HepG2 (cell line): ENCODE measurements around the gene PXDC1. TPM values are rescaled to one million over a fixed set of nuclear protein-coding genes. Genes with fewer than 3 reads are reported as not detected.

Experiments used
- CHD4 ChIP-seq: fragments of 200-600 bp; sonication (generic); IDR thresholded peaks from 2 replicates; pipeline ENCODE4 v1.7.0; 2017; ENCODE audit warnings: mild to moderate bottlenecking, low read length, borderline replicate concordance
- ELF1 ChIP-seq: sonication (generic); formaldehyde crosslinking; IDR thresholded peaks from 2 replicates; pipeline ENCODE4 v1.4.0; 2020; ENCODE audit warnings: missing genetic modification reagents
- ERF ChIP-seq: IDR thresholded peaks from 2 replicates; pipeline ENCODE4 v1.6.1; 2018; ENCODE audit warnings: missing biosample characterization, missing genetic modification reagents
- KMT2B ChIP-seq: IDR thresholded peaks from 2 replicates; pipeline ENCODE4 v1.6.1; 2016; ENCODE audit warnings: missing genetic modification reagents, missing compliant biosample characterization
- MIXL1 ChIP-seq: IDR thresholded peaks from 2 replicates; pipeline ENCODE4 v1.6.1; 2016
- NFRKB ChIP-seq: fragments of 450-650 bp; IDR thresholded peaks from 2 replicates; pipeline ENCODE4 v1.6.1; 2017
- PRPF4 ChIP-seq: fragments of 200-400 bp; formaldehyde crosslinking; IDR thresholded peaks from 2 replicates; pipeline ENCODE4 v1.6.1; 2016; ENCODE audit warnings: low read length, low read depth; ENCODE audit not compliant: poor library complexity, severe bottlenecking
- SALL2 ChIP-seq: sonication (generic); formaldehyde crosslinking; IDR thresholded peaks from 2 replicates; pipeline ENCODE4 v1.8.1; 2023; ENCODE audit warnings: mild to moderate bottlenecking, missing genetic modification reagents, inconsistent platforms
- SKI ChIP-seq: fragments of 450-650 bp; IDR thresholded peaks from one replicate; pipeline ENCODE4 v1.6.1; 2018; ENCODE audit warnings: mild to moderate bottlenecking; ENCODE audit not compliant: partially characterized antibody
- SPEN ChIP-seq: sonication (generic); formaldehyde crosslinking; IDR thresholded peaks from 2 replicates; pipeline ENCODE4 v1.5.1; 2020; ENCODE audit warnings: low read depth, mild to moderate bottlenecking, missing genetic modification reagents
- STAG1 ChIP-seq: sonication (generic); formaldehyde crosslinking; IDR thresholded peaks from 2 replicates; pipeline ENCODE4 v1.4.0; 2020; ENCODE audit warnings: missing genetic modification reagents
- SUZ12 ChIP-seq: fragments of 150-350 bp; IDR thresholded peaks from 2 replicates; pipeline ENCODE4 v1.6.1; 2014; ENCODE audit warnings: low read depth, low read length
- TBL1XR1 ChIP-seq: fragments of 150-350 bp; IDR thresholded peaks from 2 replicates; pipeline ENCODE4 v1.6.1; 2014; ENCODE audit warnings: borderline replicate concordance, low read length; ENCODE audit not compliant: partially characterized antibody
- TBX2 ChIP-seq: sonication (generic); formaldehyde crosslinking; IDR thresholded peaks from 2 replicates; pipeline ENCODE4 v1.5.0; 2020; ENCODE audit warnings: missing genetic modification reagents, mild to moderate bottlenecking, borderline replicate concordance
- ZNF160 ChIP-seq: sonication (generic); formaldehyde crosslinking; IDR thresholded peaks from 2 replicates; pipeline ENCODE4 v1.8.0; 2022; ENCODE audit warnings: mild to moderate bottlenecking, inconsistent platforms, missing genetic modification reagents
- ZNF547 ChIP-seq: sonication (generic); formaldehyde crosslinking; IDR thresholded peaks from 2 replicates; pipeline ENCODE4 v1.5.1; 2020; ENCODE audit warnings: mild to moderate bottlenecking, missing genetic modification reagents
- ZNF567 ChIP-seq: sonication (generic); formaldehyde crosslinking; IDR thresholded peaks from 2 replicates; pipeline ENCODE4 v1.8.1; 2023; ENCODE audit warnings: mild to moderate bottlenecking, missing genetic modification reagents, borderline replicate concordance
- ZNF781 ChIP-seq: sonication (generic); formaldehyde crosslinking; IDR thresholded peaks from 2 replicates; pipeline ENCODE4 v1.5.1; 2020; ENCODE audit warnings: borderline replicate concordance, mild to moderate bottlenecking, missing genetic modification reagents; ENCODE audit errors: not compliant biosample characterization
- ZNF816 ChIP-seq: sonication (generic); formaldehyde crosslinking; IDR thresholded peaks from 2 replicates; pipeline ENCODE4 v1.8.0; 2022; ENCODE audit warnings: missing genetic modification reagents, mild to moderate bottlenecking, borderline replicate concordance
- polyA plus RNA-seq, 8 experiments: library from polyadenylated mRNA; depleted of rRNA in 3 of 8; stranded (reverse) in 7 of 8; unstranded in 1 of 8; fragments of >200 nt; fragmentation: Illumina TruSeq in 4 of 8; extraction: Trizol in 4 of 8; gene quantifications; 2 replicates each; pipeline versions ENCODE4 v1.2.1 to v1.2.3, GENCODE V29; 2011 to 2016; ENCODE audit warnings: low read depth in 4 of 8, missing spikeins in 1 of 8, mixed read lengths in 1 of 8; ENCODE audit not compliant: insufficient read depth in 1 of 8
- total RNA-seq, 5 experiments: library from RNA; depleted of rRNA; stranded (reverse); fragments of >200 nt; fragmentation: Illumina TruSeq; extraction: Trizol; gene quantifications; 2 replicates each; pipeline ENCODE4 v1.2.3, GENCODE V29; 2016; ENCODE audit warnings: low read depth in 1 of 5
- TF ChIP-seq, protein P1 (sequence below): sonication (generic); formaldehyde crosslinking; IDR thresholded peaks from 2 replicates; pipeline ENCODE4 v1.4.0; 2020; ENCODE audit warnings: missing genetic modification reagents, mild to moderate bottlenecking, borderline replicate concordance
- TF ChIP-seq, protein P2 (sequence below): sonication (generic); formaldehyde crosslinking; IDR thresholded peaks from 2 replicates; pipeline ENCODE4 v1.9.0; 2021; ENCODE audit warnings: missing genetic modification reagents, borderline replicate concordance
- TF ChIP-seq, protein P3 (sequence below): sonication (generic); formaldehyde crosslinking; IDR thresholded peaks from 2 replicates; pipeline ENCODE4 v1.5.1; 2020; ENCODE audit warnings: missing genetic modification reagents, mild to moderate bottlenecking, borderline replicate concordance

The PXDC1 gene
- total and polyA plus RNA-seq, 2 of the 13 experiments (the other 11 are each of a cell fraction or from before 2014, with no cell fraction given), result 32.4 to 34.7 TPM

DNA sequence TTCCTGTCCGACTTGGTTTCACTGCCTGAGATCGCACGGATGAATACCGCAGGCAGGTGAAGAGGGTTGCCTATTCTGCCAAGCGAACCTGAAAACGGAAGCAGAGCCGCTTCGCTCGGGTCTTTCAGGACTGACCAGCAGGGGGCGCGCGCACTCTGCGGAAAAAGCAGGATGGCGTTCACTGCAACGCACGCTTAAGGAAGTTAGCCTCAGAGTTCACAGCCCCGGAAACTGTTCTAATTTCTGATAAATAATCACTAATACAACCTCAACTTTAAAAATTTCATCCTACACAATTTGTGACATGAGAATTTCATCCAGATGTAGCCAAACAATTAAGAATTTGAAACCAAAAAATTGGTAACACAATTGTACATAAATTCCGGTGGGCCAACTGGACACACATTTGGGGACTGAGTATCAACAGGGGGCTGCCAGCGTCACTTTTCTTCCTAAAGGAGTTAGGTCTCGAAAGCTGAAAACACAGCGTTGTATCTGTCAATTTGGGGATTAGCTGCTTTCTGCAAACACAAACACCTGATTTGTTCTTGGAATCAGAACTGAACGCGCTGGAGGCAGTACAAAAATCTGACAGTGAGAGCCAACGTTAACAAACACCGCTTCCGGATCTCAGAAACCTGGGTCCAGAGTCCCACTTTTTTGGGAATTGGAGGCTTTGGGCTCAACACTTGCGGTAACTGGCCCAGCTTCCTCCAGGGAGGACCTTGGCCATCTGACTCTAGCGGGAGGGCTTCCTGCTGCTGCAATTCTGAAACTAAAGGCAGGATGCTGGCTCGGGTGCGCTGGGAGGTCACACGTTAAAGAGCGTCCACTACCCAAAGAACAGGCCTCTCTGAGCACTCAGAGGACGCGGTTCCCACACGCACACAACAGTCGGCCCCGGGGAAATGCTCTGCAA lies 8.8 kb downstream of the PXDC1 start (continued):
- TF ChIP-seq ZNF547 (CRISPR knock-in tag), result no peak
- TF ChIP-seq, protein P1, sequence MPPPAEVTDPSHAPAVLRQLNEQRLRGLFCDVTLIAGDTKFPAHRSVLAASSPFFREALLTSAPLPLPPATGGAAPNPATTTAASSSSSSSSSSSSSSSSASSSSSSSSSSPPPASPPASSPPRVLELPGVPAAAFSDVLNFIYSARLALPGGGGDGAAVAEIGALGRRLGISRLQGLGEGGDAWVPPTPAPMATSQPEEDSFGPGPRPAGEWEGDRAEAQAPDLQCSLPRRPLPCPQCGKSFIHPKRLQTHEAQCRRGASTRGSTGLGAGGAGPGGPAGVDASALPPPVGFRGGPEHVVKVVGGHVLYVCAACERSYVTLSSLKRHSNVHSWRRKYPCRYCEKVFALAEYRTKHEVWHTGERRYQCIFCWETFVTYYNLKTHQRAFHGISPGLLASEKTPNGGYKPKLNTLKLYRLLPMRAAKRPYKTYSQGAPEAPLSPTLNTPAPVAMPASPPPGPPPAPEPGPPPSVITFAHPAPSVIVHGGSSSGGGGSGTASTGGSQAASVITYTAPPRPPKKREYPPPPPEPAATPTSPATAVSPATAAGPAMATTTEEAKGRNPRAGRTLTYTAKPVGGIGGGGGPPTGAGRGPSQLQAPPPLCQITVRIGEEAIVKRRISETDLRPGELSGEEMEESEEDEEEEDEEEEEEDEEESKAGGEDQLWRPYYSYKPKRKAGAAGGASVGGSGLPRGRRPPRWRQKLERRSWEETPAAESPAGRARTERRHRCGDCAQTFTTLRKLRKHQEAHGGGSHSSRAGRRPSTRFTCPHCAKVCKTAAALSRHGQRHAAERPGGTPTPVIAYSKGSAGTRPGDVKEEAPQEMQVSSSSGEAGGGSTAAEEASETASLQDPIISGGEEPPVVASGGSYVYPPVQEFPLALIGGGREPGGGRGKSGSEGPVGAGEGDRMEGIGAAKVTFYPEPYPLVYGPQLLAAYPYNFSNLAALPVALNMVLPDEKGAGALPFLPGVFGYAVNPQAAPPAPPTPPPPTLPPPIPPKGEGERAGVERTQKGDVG (CRISPR knock-in tag), result 0 out of 2 replicates have a peak, but pooled peaks have one; percentile 48
- 0 out of 2 replicates have a peak, but pooled peaks have one; percentile 28 for TF ChIP-seq SPEN (CRISPR knock-in tag)
- TF ChIP-seq PRPF4, result no peak
- TF ChIP-seq SALL2, result peak; percentile 68; the same call in 1 of the 2 replicates
- TF ChIP-seq SUZ12, result no peak
- no peak for TF ChIP-seq ZNF160 (CRISPR knock-in tag)
- peak; percentile 99 for TF ChIP-seq STAG1 (CRISPR knock-in tag)
- TF ChIP-seq KMT2B, result no peak
- TF ChIP-seq, protein P2, sequence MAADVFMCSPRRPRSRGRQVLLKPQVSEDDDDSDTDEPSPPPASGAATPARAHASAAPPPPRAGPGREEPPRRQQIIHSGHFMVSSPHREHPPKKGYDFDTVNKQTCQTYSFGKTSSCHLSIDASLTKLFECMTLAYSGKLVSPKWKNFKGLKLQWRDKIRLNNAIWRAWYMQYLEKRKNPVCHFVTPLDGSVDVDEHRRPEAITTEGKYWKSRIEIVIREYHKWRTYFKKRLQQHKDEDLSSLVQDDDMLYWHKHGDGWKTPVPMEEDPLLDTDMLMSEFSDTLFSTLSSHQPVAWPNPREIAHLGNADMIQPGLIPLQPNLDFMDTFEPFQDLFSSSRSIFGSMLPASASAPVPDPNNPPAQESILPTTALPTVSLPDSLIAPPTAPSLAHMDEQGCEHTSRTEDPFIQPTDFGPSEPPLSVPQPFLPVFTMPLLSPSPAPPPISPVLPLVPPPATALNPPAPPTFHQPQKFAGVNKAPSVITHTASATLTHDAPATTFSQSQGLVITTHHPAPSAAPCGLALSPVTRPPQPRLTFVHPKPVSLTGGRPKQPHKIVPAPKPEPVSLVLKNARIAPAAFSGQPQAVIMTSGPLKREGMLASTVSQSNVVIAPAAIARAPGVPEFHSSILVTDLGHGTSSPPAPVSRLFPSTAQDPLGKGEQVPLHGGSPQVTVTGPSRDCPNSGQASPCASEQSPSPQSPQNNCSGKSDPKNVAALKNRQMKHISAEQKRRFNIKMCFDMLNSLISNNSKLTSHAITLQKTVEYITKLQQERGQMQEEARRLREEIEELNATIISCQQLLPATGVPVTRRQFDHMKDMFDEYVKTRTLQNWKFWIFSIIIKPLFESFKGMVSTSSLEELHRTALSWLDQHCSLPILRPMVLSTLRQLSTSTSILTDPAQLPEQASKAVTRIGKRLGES, result no peak
- TF ChIP-seq ZNF816 (CRISPR knock-in tag), result no peak
- peak; percentile 18 for TF ChIP-seq ZNF781 (CRISPR knock-in tag)
- peak; percentile 56; the same call in 1 of the 2 replicates for TF ChIP-seq ERF (CRISPR knock-in tag)
- peak; percentile 63 for TF ChIP-seq ELF1 (CRISPR knock-in tag)
- TF ChIP-seq, protein P3, sequence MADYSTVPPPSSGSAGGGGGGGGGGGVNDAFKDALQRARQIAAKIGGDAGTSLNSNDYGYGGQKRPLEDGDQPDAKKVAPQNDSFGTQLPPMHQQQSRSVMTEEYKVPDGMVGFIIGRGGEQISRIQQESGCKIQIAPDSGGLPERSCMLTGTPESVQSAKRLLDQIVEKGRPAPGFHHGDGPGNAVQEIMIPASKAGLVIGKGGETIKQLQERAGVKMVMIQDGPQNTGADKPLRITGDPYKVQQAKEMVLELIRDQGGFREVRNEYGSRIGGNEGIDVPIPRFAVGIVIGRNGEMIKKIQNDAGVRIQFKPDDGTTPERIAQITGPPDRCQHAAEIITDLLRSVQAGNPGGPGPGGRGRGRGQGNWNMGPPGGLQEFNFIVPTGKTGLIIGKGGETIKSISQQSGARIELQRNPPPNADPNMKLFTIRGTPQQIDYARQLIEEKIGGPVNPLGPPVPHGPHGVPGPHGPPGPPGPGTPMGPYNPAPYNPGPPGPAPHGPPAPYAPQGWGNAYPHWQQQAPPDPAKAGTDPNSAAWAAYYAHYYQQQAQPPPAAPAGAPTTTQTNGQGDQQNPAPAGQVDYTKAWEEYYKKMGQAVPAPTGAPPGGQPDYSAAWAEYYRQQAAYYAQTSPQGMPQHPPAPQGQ (CRISPR knock-in tag), result no peak
- TF ChIP-seq MIXL1 (CRISPR knock-in tag), result peak; percentile 48
- TF ChIP-seq NFRKB, result no peak
- TF ChIP-seq ZNF567, result peak; percentile 59; the same call in 1 of the 2 replicates
- peak; percentile 89 for TF ChIP-seq TBX2 (CRISPR knock-in tag)
- no peak for TF ChIP-seq TBL1XR1
- TF ChIP-seq SKI, result no peak
- no peak for TF ChIP-seq CHD4
